ENCODE data around the gene MAFB.

Gene MAFB

DNA sequence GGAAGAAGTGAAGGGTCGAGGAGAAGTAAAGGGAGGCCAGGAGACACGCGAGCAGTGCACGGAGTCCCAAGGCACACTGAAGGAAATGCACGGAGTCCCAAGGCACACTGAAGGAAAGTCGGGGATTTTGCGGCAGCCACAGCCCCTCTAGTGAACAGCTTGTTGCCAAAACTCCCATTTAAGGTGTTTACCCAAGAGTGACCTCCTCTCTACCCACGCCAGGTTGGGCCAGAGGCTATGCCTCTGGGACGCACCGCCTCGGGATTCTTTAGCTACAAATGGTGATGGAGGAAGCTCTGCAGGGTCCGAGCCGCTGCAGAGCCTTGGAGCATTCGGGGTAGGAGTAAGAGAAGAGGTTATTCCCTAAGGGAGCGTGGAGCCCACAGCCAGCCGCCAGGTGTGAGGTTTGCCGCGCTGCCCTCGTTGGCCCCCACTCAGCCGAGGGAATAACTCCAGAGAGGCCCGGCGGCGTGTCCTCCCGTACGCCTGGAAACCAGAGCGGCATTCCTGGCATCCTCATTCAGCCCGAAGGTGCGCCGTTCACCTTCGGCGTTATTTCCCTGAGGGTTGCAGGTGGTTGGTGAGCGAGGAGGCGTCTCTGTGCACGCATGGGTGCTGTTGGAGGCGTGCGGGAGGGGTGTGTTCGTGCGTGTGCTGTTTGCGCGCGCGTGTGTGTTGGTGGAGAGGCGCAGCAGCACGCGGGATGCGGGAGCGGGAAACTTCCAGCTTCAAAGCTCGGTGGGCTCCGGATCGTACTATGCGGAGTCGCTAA is 3.4 kb upstream of the MAFB start:
- no peak overlapping the region for H3K27ac ChIP-seq
- TF ChIP-seq, protein P1, sequence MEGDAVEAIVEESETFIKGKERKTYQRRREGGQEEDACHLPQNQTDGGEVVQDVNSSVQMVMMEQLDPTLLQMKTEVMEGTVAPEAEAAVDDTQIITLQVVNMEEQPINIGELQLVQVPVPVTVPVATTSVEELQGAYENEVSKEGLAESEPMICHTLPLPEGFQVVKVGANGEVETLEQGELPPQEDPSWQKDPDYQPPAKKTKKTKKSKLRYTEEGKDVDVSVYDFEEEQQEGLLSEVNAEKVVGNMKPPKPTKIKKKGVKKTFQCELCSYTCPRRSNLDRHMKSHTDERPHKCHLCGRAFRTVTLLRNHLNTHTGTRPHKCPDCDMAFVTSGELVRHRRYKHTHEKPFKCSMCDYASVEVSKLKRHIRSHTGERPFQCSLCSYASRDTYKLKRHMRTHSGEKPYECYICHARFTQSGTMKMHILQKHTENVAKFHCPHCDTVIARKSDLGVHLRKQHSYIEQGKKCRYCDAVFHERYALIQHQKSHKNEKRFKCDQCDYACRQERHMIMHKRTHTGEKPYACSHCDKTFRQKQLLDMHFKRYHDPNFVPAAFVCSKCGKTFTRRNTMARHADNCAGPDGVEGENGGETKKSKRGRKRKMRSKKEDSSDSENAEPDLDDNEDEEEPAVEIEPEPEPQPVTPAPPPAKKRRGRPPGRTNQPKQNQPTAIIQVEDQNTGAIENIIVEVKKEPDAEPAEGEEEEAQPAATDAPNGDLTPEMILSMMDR (IDR thresholded peaks at IDR 0.05), result no peak
- TF ChIP-seq ZFX (IDR thresholded peaks at IDR 0.05; ENCODE audit: borderline replicate concordance), result no peak

GRCh38 chr20:40691566-40692239 is 2.7 kb upstream of the MAFB start:
- TF ChIP-seq, protein P1 (IDR thresholded peaks at IDR 0.05), result no peak
- TF ChIP-seq ZFX (IDR thresholded peaks at IDR 0.05; ENCODE audit: borderline replicate concordance), result no peak
- H3K27ac ChIP-seq, result no peak overlapping the region

DNA sequence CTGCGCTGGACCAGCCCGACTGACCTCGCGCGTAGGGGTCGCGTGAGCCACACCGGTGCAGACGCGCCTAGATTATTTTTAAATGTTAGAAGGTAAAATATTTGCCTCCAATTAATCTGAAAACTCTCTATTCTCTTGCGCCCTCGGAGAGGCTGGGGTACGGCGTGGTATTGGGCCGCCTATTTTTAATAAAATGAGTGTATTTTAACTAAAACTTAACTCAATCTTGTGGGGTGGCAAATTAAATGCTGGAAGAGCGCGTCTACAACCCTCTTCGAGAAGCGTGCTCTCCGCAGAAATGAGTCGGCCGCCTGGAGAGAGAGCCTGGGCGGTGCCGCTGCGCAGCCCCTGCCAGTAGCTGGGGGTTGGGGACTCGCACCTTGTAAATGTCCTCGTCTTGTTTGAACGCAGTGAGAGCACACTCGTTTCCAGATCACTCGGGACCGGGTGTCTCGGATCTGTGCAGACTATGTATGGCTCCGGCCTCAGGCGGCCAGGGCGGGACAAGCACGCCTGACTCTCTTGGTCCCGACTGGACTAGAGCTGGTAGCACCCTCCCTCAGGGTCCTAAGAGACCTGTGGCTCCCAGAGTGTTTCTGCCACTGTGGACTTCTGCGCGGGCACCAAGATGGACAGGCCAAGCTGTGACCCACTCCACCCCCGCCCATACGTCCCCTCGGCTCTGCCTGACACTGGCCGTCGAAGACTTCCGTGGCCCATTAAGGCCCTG is 2.0 kb upstream of the MAFB start:
- TF ChIP-seq ZFX (IDR thresholded peaks at IDR 0.05; ENCODE audit: borderline replicate concordance), result no peak
- TF ChIP-seq, protein P1 (IDR thresholded peaks at IDR 0.05), result no peak

GRCh38 chr20:40689943-40690835 is 1.2 kb upstream of the MAFB start:
- TF ChIP-seq ZFX (IDR thresholded peaks at IDR 0.05; ENCODE audit: borderline replicate concordance), result no peak
- TF ChIP-seq, protein P1 (IDR thresholded peaks at IDR 0.05), result peak; percentile 90
- peak overlapping the region; percentile 79 for H3K27ac ChIP-seq

More for the DNA sequence above, 2.0 kb upstream of the MAFB start:
- H3K27ac ChIP-seq, result no peak overlapping the region

DNA sequence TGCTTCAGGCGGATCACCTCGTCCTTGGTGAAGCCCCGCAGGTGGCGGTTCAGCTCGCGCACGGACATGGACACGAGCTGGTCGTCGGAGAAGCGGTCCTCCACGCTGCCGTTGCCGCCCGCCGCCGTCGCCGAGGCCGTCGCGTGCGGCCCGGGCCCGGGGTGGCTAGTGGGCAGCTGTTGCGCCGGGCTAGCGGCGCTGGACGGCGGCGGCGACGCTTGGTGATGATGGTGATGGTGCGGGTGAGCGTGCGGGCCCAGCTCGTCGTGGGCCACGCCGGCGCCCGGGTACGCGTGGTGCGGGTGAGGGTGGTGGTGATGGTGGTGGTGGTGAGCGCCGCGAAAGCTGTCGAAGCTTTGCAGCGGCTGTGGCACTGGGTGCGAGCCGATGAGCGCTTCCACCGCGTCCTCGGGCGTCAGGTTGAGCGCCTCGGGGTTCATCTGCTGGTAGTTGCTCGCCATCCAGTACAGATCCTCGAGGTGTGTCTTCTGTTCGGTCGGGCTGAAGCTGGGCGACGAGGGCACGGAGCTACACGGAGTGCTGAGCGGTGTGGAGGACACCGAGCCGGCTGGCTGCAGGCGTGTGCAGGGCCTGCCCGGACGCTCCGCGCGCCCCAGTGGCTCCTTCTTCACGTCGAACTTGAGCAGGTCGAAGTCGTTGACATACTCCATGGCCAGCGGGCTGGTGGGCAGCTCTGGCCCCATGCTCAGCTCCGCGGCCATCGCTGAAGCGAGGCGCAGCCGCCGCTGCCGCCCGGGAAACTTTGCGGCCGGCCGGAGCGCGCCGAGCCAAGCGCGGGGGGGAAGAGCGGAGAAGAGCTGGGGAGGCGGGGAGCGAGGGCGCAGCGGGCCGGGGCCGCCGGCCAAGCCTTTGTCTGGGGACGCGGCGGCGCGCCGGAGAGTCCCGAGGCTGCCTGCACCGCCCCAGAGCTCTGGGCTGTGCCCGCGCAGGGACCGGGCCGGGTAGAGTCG is 622 bp downstream of the MAFB start:
- H3K27ac ChIP-seq, result peak overlapping the region; percentile 79
- TF ChIP-seq, protein P1 (IDR thresholded peaks at IDR 0.05), result no peak
- TF ChIP-seq ZFX (IDR thresholded peaks at IDR 0.05; ENCODE audit: borderline replicate concordance), result no peak
